Measurements from ENCODE around the gene ZNF81. TPM values are rescaled to one million over a fixed set of nuclear protein-coding genes. Genes with fewer than 3 reads are reported as not detected.
"Not testable (repeated sequence)": the region's sequence is repeated elsewhere in the genome, so short reads cannot be mapped to it uniquely, and the experiment has no call there.

ZNF81 gene
- total and polyA plus RNA-seq, 2 donors (not counting 1 experiment from before 2014, with no cell fraction given), result 3.5 to 5.4 TPM

DNA sequence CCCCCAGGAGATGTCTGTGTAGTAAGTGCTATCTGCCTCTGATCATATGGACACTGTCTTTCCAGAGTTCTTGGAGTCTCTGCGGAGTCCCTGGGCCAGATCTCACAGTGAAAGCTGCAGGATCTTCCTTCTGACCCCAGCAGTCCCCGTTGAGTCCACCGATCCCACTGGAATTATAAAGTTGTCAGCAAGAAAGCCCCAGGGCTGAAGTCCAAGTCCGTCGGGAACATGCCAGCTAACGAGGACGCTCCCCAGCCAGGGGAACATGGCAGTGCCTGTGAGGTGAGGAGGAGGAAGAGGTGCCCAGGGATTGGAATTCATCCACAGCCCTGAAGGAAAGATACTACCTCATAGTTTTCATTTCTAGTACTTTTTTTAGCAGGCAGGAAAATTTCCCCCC, 9.3 kb downstream of the ZNF81 start:
- Histone ChIP-seq H3K27ac (ENCODE audit: insufficient read depth, low read length) (no peak overlapping the region), H3K9me3 (ENCODE audit: control insufficient read depth, insufficient read depth, low read depth, low read length) (no peaks in the 10 kb centered on the region), H2AFZ (ENCODE audit: low read length) (no peak overlapping the region), H3K79me2 (ENCODE audit: control insufficient read depth, insufficient read depth, low read length) (no peaks in the 10 kb centered on the region), H3K27me3 (ENCODE audit: control insufficient read depth, insufficient read depth, low read length) (no peaks in the 10 kb centered on the region), H3K9ac (ENCODE audit: insufficient read depth, low read length) (no peak overlapping the region), H4K20me1 (ENCODE audit: control insufficient read depth, extremely low read depth, insufficient read depth, low read length) (no peaks in the 10 kb centered on the region), H3K4me1 (ENCODE audit: control insufficient read depth, extremely low read depth, insufficient read depth, low read length) (no peaks in the 10 kb centered on the region), H3K36me3 (ENCODE audit: control insufficient read depth, insufficient read depth, low read length) (no peaks in the 10 kb centered on the region), H3K4me2 (ENCODE audit: extremely low read depth, insufficient read depth, low read length) (no peak overlapping the region), H3K4me3 (replicated peaks in 1 of 4; ENCODE audit: control extremely low read depth in 1 of 4, insufficient read depth in 1 of 4, low read depth in 3 of 4, low read length in 4 of 4) (no peak overlapping the region)
- no peak for TF ChIP-seq EZH2 (IDR thresholded peaks at IDR 0.05; ENCODE audit: low read length, missing control alignments)
- TF ChIP-seq, protein P1, sequence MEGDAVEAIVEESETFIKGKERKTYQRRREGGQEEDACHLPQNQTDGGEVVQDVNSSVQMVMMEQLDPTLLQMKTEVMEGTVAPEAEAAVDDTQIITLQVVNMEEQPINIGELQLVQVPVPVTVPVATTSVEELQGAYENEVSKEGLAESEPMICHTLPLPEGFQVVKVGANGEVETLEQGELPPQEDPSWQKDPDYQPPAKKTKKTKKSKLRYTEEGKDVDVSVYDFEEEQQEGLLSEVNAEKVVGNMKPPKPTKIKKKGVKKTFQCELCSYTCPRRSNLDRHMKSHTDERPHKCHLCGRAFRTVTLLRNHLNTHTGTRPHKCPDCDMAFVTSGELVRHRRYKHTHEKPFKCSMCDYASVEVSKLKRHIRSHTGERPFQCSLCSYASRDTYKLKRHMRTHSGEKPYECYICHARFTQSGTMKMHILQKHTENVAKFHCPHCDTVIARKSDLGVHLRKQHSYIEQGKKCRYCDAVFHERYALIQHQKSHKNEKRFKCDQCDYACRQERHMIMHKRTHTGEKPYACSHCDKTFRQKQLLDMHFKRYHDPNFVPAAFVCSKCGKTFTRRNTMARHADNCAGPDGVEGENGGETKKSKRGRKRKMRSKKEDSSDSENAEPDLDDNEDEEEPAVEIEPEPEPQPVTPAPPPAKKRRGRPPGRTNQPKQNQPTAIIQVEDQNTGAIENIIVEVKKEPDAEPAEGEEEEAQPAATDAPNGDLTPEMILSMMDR (conservative IDR thresholded peaks at IDR 0.05 in 1 of 2, IDR thresholded peaks at IDR 0.05 in 1 of 2; ENCODE audit: low read depth in 1 of 2, low read length in 2 of 2), result no peak
- no peak for DNase-seq (ENCODE audit: low read depth in 2 of 2)

DNA sequence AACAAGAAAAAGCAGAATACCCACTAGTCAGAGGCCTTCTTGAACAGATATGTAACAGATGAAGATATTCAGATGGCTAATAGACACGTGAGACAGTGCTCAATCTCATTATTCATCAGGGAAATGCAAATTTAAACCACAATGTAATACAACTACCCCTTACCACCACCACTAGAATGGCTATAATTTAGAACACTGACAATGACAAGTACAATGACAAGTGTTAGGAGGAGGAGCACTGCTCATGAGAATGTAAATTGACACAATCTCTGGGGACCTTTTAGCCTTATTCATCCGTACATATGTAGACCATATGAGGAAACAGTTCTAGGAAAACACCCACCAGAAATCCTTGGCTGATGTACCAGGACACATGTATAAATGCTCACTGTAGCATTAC, 13.1 kb downstream of the ZNF81 start:
- H3K27ac ChIP-seq (ENCODE audit: insufficient read depth, low read length), result no peak overlapping the region
- TF ChIP-seq, protein P1 (conservative IDR thresholded peaks at IDR 0.05 in 1 of 2, IDR thresholded peaks at IDR 0.05 in 1 of 2; ENCODE audit: low read depth in 1 of 2, low read length in 2 of 2), result no peak
- TF ChIP-seq EZH2 (IDR thresholded peaks at IDR 0.05; ENCODE audit: low read length, missing control alignments), result no peak
- H4K20me1 ChIP-seq (ENCODE audit: control insufficient read depth, extremely low read depth, insufficient read depth, low read length), result no peaks in the 10 kb centered on the region
- no peak overlapping the region for H3K4me2 ChIP-seq (ENCODE audit: extremely low read depth, insufficient read depth, low read length)
- no peak overlapping the region for H2AFZ ChIP-seq (ENCODE audit: low read length)
- no peak for DNase-seq (ENCODE audit: low read depth in 2 of 2)
- no peaks in the 10 kb centered on the region for H3K36me3 ChIP-seq (ENCODE audit: control insufficient read depth, insufficient read depth, low read length)
- no peak overlapping the region for H3K9ac ChIP-seq (ENCODE audit: insufficient read depth, low read length)
- no peaks in the 10 kb centered on the region for H3K27me3 ChIP-seq (ENCODE audit: control insufficient read depth, insufficient read depth, low read length)
- H3K79me2 ChIP-seq (ENCODE audit: control insufficient read depth, insufficient read depth, low read length), result no peaks in the 10 kb centered on the region
- H3K9me3 ChIP-seq (ENCODE audit: control insufficient read depth, insufficient read depth, low read depth, low read length), result no peaks in the 10 kb centered on the region
- no peaks in the 10 kb centered on the region for H3K4me1 ChIP-seq (ENCODE audit: control insufficient read depth, extremely low read depth, insufficient read depth, low read length)
- H3K4me3 ChIP-seq (replicated peaks in 1 of 4; ENCODE audit: control extremely low read depth in 1 of 4, insufficient read depth in 1 of 4, low read depth in 3 of 4, low read length in 4 of 4), result no peak overlapping the region

DNA sequence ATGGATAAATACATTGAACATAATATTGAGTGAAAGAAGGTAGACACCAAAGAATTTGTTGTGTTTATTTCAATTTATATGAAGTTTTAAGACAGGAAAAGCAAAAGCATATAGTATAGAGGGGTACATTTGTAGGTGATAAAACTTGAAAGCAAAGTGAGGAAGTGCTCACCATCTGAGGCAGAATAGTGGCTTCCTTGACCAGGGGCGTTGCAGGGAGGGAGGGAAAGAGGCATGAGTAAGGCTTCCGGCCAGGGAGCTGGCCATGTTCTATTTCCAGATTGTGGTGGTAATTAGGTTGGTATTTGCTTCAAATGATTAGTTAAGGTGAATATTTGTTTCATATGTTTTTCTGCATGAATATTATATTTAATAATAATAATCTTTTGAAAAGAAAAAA, 13.7 kb downstream of the ZNF81 start:
- H3K4me3 ChIP-seq (replicated peaks in 1 of 4; ENCODE audit: control extremely low read depth in 1 of 4, insufficient read depth in 1 of 4, low read depth in 3 of 4, low read length in 4 of 4); H3K79me2 ChIP-seq (ENCODE audit: control insufficient read depth, insufficient read depth, low read length); H3K27ac ChIP-seq (ENCODE audit: insufficient read depth, low read length); DNase-seq (ENCODE audit: low read depth in 2 of 2); H3K27me3 ChIP-seq (ENCODE audit: control insufficient read depth, insufficient read depth, low read length); H3K9me3 ChIP-seq (ENCODE audit: control insufficient read depth, insufficient read depth, low read depth, low read length); H3K4me2 ChIP-seq (ENCODE audit: extremely low read depth, insufficient read depth, low read length); H2AFZ ChIP-seq (ENCODE audit: low read length); H3K9ac ChIP-seq (ENCODE audit: insufficient read depth, low read length); H4K20me1 ChIP-seq (ENCODE audit: control insufficient read depth, extremely low read depth, insufficient read depth, low read length); H3K4me1 ChIP-seq (ENCODE audit: control insufficient read depth, extremely low read depth, insufficient read depth, low read length); H3K36me3 ChIP-seq (ENCODE audit: control insufficient read depth, insufficient read depth, low read length): not testable (repeated sequence)

Data from fibroblast of lung (primary cell).